CD4-positive, alpha-beta T cell (primary cell): ENCODE measurements around the gene EXT2. TPM values are rescaled to one million over a fixed set of nuclear protein-coding genes. Genes with fewer than 3 reads are reported as not detected.

ENCODE experiments used
- ATAC-seq: fragments of 200-7000 bp; cut with Tn5 transposase; one replicate; pipeline ENCODE4 v1.10.0; 2022; ENCODE audit warnings: mild to moderate bottlenecking; ENCODE audit not compliant: poor library complexity
- CTCF ChIA-PET: fragments of 350-600 bp; sonication (Branson Sonifier 250); formaldehyde crosslinking; loops from one replicate; lab custom pipeline; 2021; ENCODE audit warnings: antibody characterized with exemption, inconsistent platforms; lab: Charles Lee
- POLR2A ChIA-PET: fragments of 350-600 bp; sonication (Branson Sonifier 250); formaldehyde crosslinking; loops from one replicate; lab custom pipeline; 2021; ENCODE audit warnings: antibody characterized with exemption, inconsistent platforms; lab: Charles Lee
- DNase-seq, 14 experiments: peaks; one replicate each; pipeline ENCODE4 v3.0.0-alpha.2; 2013 to 2020; ENCODE audit warnings: mixed read lengths in 2 of 14
- H3K27ac ChIP-seq, 2 donors: one replicate each; pipeline versions ENCODE4 v1.5.1 to v1.7.0; 2013; ENCODE audit warnings: low read length in 2 of 2, low read depth in 1 of 2, mild to moderate bottlenecking in 1 of 2
- H3K27me3 ChIP-seq, 2 experiments: 1 replicate in 1 of 2; 2 replicates in 1 of 2; pipeline versions ENCODE4 v1.6.1 to v1.7.0; 2013; ENCODE audit warnings: low read length in 2 of 2, control low read depth in 1 of 2, mild to moderate bottlenecking in 1 of 2, moderate library complexity in 1 of 2; ENCODE audit not compliant: insufficient read depth in 2 of 2, control insufficient read depth in 1 of 2
- H3K36me3 ChIP-seq: one replicate; pipeline ENCODE4 v1.6.1; 2013; ENCODE audit warnings: low read length, control low read depth; ENCODE audit not compliant: insufficient read depth
- H3K4me1 ChIP-seq: one replicate; pipeline ENCODE4 v1.6.1; 2013; ENCODE audit warnings: low read length, control low read depth; ENCODE audit not compliant: insufficient read depth
- H3K4me3 ChIP-seq: one replicate; pipeline ENCODE4 v1.5.1; 2013; ENCODE audit warnings: mild to moderate bottlenecking, low read length, moderate library complexity
- H3K9me3 ChIP-seq, 2 experiments: 1 replicate in 1 of 2; 2 replicates in 1 of 2; pipeline versions ENCODE4 v1.6.1 to v1.7.0; 2013; ENCODE audit warnings: low read length in 2 of 2, mild to moderate bottlenecking in 2 of 2, control low read depth in 1 of 2, moderate library complexity in 1 of 2; ENCODE audit not compliant: control insufficient read depth in 1 of 2, insufficient read depth in 1 of 2
- H3K27ac Mint-ChIP-seq: one replicate; pipeline ENCODE4 v1.8.0; 2020; ENCODE audit warnings: mixed read lengths
- H3K27me3 Mint-ChIP-seq: one replicate; pipeline ENCODE4 v1.8.0; 2021; ENCODE audit warnings: mixed read lengths
- H3K36me3 Mint-ChIP-seq: one replicate; pipeline ENCODE4 v1.8.0; 2021; ENCODE audit warnings: low read depth, mixed read lengths
- H3K4me1 Mint-ChIP-seq: one replicate; pipeline ENCODE4 v1.8.0; 2021; ENCODE audit warnings: low read depth, mixed read lengths
- H3K4me3 Mint-ChIP-seq: one replicate; pipeline ENCODE4 v1.8.0; 2020; ENCODE audit warnings: mild to moderate bottlenecking, mixed read lengths
- H3K9me3 Mint-ChIP-seq: one replicate; pipeline ENCODE4 v1.8.0; 2020; ENCODE audit warnings: mixed read lengths
- CTCF ChIP-seq: fragments of 200-600 bp; IDR thresholded peaks from one replicate; pipeline ENCODE4 v1.8.0; 2022; ENCODE audit warnings: antibody characterized with exemption, mild to moderate bottlenecking
- intact Hi-C, 2 experiments: fragments of 100-400 bp; cut with DNase I in 1 of 2; cut with micrococcal nuclease in 1 of 2; formaldehyde crosslinking; loops; one replicate each; pipeline versions ENCODE4 v1.15.1 to v1.9.0; 2023 to 2025; cut with DNase I, micrococcal nuclease
- total RNA-seq, 174 experiments: library from RNA in 2 of 174; stranded (reverse) in 2 of 174; gene quantifications; one replicate each; pipeline ENCODE4 v1.2.3 and lab custom pipeline; 2021 to 2026

EXT2 gene
- total RNA-seq, 2 experiments from 2014 or later = 17.1 to 17.5 TPM

- DNase-seq (no peak), ATAC-seq (no peak)
- no peaks in the 10 kb centered on the region for H3K4me1 Mint-ChIP-seq
- H3K4me3 Mint-ChIP-seq = no peak overlapping the region
- Histone ChIP-seq H3K4me3 (no peak overlapping the region), H3K27ac (no peak overlapping the region), H3K9me3 (no peaks in the 10 kb centered on the region), H3K4me1 (no peaks in the 10 kb centered on the region), H3K36me3 (peaks cover 29% of the 10 kb centered on the region), H3K27me3 (no peaks in the 10 kb centered on the region)
- TF ChIP-seq CTCF = no peak
- ChIA-PET POLR2A (no interaction called here), CTCF (no interaction called here)
- H3K27ac Mint-ChIP-seq = no peak overlapping the region
- peaks cover 92% of the 10 kb centered on the region for H3K36me3 Mint-ChIP-seq
- H3K9me3 Mint-ChIP-seq = no peaks in the 10 kb centered on the region
- intact Hi-C loops = no loop called here
- H3K27me3 Mint-ChIP-seq = no peaks in the 10 kb centered on the region
Observed at GRCh38 chr11:44143987-44144909, 48.8 kb downstream of the EXT2 start.

GRCh38 chr11:44145011-44145775, 49.7 kb downstream of the EXT2 start:
- no peaks in the 10 kb centered on the region for H3K4me1 ChIP-seq
- POLR2A ChIA-PET = no interaction called here

GRCh38 chr11:44146931-44147330, 51.5 kb downstream of the EXT2 start:
- Histone ChIP-seq H3K9me3 (no peaks in the 10 kb centered on the region), H3K36me3 (peaks cover 38% of the 10 kb centered on the region), H3K4me3 (no peak overlapping the region), H3K4me1 (no peaks in the 10 kb centered on the region), H3K27ac (no peak overlapping the region), H3K27me3 (no peaks in the 10 kb centered on the region)
- DNase-seq = no peak
- H3K27me3 Mint-ChIP-seq = no peaks in the 10 kb centered on the region
- intact Hi-C loops = no loop called here
- no peaks in the 10 kb centered on the region for H3K4me1 Mint-ChIP-seq
- no peak for ATAC-seq
- POLR2A ChIA-PET = no interaction called here
- peaks cover 5% of the 10 kb centered on the region for H3K9me3 Mint-ChIP-seq
- peaks cover 93% of the 10 kb centered on the region for H3K36me3 Mint-ChIP-seq
- TF ChIP-seq CTCF = no peak
- no peak overlapping the region for H3K27ac Mint-ChIP-seq
- CTCF ChIA-PET = no interaction called here
- no peak overlapping the region for H3K4me3 Mint-ChIP-seq

More at GRCh38 chr11:44145011-44145775, 49.7 kb downstream of the EXT2 start:
- no peaks in the 10 kb centered on the region for H3K4me1 Mint-ChIP-seq
- no peaks in the 10 kb centered on the region for H3K27me3 ChIP-seq
- H3K36me3 ChIP-seq = peaks cover 34% of the 10 kb centered on the region
- no peaks in the 10 kb centered on the region for H3K9me3 ChIP-seq
- H3K9me3 Mint-ChIP-seq = no peaks in the 10 kb centered on the region
- ATAC-seq (no peak), DNase-seq (no peak)
- H3K27ac Mint-ChIP-seq = no peak overlapping the region
- H3K4me3 ChIP-seq = no peak overlapping the region
- peaks cover 92% of the 10 kb centered on the region for H3K36me3 Mint-ChIP-seq
- no peak overlapping the region for H3K27ac ChIP-seq
- no peaks in the 10 kb centered on the region for H3K27me3 Mint-ChIP-seq
- CTCF ChIA-PET = no interaction called here
- intact Hi-C loops = no loop called here
- H3K4me3 Mint-ChIP-seq = no peak overlapping the region
- TF ChIP-seq CTCF = no peak
